Tibial nerve (tissue), 4 donors: ENCODE measurements around the gene RASSF1.

ENCODE experiments used
- CTCF ChIP-seq, 5 experiments: fragments of 200-600 bp in 3 of 5; fragments of 450-650 bp in 2 of 5; sonication (generic) in 3 of 5; IDR thresholded peaks; one replicate each; pipeline ENCODE4 v1.5.1; 2016 to 2019; ENCODE audit warnings: antibody characterized with exemption in 5 of 5, mild to moderate bottlenecking in 3 of 5, moderate library complexity in 2 of 5
- EP300 ChIP-seq, 2 donors: sonication (generic); formaldehyde crosslinking; IDR thresholded peaks; one replicate each; pipeline ENCODE4 v1.6.1; 2017; ENCODE audit warnings: antibody characterized with exemption in 2 of 2, mild to moderate bottlenecking in 1 of 2
- POLR2A ChIP-seq, 2 donors: fragments of 450-650 bp; IDR thresholded peaks; one replicate each; pipeline ENCODE4 v1.6.1; 2017; ENCODE audit warnings: antibody characterized with exemption in 2 of 2, mild to moderate bottlenecking in 2 of 2, moderate library complexity in 2 of 2

GRCh38 chr3:50298836-50299637 is 41.6 kb downstream of the RASSF1 start, which contains the start of the genes HYAL3 and NAA80:
- peak; percentile 13 to 89 (median 33) for TF ChIP-seq CTCF (IDR thresholded peaks at IDR 0.05)
- peak; percentile 81 to 97 for TF ChIP-seq EP300 (IDR thresholded peaks at IDR 0.05)
- TF ChIP-seq POLR2A (IDR thresholded peaks at IDR 0.05) = peak; percentile 87 to 98
